ENCODE measurements around the gene C1QTNF5.
"Not testable (repeated sequence)": the region's sequence is repeated elsewhere in the genome, so short reads cannot be mapped to it uniquely, and the experiment has no call there.

Gene C1QTNF5, protein sequence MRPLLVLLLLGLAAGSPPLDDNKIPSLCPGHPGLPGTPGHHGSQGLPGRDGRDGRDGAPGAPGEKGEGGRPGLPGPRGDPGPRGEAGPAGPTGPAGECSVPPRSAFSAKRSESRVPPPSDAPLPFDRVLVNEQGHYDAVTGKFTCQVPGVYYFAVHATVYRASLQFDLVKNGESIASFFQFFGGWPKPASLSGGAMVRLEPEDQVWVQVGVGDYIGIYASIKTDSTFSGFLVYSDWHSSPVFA

DNA sequence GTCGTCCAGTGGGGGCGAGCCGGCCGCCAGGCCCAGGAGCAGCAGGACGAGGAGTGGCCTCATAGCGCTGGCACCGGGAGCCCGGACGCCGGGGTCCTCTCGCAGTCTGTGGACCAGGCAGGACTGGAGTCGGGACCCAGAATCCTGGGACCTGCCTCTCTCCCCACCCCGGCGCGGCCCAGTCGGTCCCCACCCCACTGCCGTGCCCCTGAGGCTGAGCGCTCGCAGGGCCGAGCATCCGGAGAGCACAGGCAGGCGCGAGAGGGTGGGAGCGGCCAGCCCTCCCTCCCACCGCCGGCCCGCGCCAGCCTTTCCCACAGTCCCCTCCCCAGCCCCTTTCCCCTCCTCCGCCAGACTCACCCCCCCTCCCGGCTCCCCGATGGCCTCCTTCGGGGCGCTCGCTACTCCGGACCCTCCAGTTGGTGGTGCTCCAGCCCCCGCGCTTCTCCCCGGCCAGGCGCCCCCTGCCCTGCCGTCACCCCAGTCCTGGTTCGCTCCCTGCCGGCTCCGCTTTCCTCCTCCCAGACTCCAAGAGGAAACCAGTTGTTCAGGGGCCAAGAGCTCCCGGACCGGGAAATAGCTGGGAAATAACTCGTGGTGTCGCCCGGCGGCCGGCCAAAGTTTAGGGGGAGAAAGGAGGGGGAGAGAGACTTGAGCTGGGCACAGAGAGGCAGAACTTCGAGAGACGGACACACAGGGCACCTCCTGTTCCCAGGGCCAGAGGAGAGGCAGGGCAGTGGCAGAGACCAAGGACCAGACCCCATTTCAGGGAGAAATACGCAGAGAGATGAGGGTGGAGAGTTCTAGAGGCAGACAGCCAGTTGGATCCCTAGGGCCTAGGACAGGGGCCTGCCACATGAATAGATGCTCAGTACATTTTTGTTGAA lies at the start of gene C1QTNF5:
Gene C1QTNF5, minus strand, starts transcription at position 549 of the 887 bp plus-strand sequence. Its CDS starts 486 bp downstream, at position 63.
- no peak for DNase-seq

- DNase-seq, result no peak
Measured at GRCh38 chr11:119389611-119390254, 49.0 kb upstream of the C1QTNF5 start.

DNA sequence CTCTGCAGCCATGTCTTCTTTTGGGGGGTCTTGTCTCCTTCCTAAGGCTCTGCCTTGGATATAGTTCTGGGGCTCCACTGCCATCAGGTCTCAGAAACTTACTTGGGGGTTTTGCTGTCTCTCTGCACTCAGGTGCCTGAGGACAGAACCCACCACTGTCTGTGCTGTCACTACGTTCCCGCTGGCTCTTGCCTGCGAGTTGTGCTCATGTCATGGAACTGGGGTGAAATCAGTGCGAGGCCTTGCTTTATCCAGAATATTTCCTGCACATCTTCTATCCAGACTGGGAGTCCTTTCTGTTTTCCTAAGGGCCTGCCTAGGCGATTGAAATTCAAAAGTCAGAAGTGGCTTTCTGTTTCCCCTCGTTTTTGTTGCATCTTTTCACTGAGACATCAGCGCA lies 47.4 kb upstream of the C1QTNF5 start:
- DNase-seq, result no peak

- DNase-seq, result no peak
Measured at GRCh38 chr11:119384332-119384731, 43.6 kb upstream of the C1QTNF5 start.

- DNase-seq, result not testable (repeated sequence)
Measured at GRCh38 chr11:119382513-119382912, 41.8 kb upstream of the C1QTNF5 start.

DNA sequence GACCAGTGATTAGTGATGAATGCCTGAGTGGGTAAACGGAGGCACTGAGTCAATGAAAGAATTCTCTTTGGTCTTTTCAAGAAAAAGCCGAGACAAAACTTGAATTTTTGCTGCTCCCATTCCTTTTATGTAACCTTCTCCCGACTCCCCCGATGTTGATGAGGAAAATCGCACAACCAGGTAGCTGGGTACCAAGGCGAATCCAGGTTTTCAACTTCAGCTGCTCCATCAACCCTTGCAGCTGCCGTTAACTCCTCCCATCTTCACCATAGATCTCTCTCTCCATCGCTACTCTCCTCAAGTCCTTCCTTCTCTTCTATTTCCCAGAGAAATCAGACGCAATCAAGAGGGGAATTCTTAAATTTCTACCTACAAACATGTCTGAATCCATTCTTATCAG lies 41.4 kb upstream of the C1QTNF5 start:
- no peak for DNase-seq

DNA sequence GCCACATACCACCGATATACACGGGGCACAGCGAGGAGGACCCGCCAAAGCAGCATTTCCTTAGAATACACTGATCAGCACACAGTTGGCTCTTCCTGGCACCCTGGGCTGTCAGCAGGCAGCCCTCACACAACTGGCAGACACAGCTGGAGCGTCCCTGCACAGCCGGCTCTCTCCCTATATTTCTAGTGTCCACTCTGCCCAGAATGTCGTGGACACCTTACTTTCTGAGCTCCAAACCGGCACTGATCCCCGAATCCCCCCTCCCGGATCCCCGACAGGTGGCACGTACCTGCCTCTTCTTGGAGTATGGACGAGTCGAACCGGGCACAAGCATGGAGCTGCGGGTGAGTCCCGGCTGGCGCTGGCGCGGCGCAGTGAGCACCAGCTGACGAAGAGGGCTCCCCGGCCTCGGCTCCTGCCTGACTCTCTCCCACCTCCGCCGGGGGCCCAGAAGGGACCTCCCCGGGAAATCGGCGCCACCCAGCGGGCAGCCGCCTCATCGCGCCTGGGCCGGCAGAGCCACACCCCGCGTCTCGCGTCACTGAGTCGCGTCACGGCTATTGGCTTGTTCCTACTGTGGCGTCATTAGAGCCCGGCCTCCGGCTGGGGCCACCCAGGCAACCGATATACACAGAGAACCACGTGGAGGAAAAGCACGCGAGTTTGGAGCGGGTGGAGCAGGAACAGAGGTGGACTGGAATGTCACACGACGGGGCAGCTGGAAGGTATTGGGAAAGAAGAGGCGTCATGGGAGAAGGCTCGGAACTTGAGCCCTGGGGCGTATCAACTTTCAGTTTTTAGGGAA lies 40.7 kb upstream of the C1QTNF5 start, which contains the start of gene USP2:
Gene USP2, minus strand, starts transcription at position 510 of the 808 bp plus-strand sequence. CDS start 8,210 bp downstream, outside the sequence.
- peak; percentile 93 for DNase-seq

- DNase-seq, result no peak
Measured at GRCh38 chr11:119380827-119381180, 40.1 kb upstream of the C1QTNF5 start.

DNA sequence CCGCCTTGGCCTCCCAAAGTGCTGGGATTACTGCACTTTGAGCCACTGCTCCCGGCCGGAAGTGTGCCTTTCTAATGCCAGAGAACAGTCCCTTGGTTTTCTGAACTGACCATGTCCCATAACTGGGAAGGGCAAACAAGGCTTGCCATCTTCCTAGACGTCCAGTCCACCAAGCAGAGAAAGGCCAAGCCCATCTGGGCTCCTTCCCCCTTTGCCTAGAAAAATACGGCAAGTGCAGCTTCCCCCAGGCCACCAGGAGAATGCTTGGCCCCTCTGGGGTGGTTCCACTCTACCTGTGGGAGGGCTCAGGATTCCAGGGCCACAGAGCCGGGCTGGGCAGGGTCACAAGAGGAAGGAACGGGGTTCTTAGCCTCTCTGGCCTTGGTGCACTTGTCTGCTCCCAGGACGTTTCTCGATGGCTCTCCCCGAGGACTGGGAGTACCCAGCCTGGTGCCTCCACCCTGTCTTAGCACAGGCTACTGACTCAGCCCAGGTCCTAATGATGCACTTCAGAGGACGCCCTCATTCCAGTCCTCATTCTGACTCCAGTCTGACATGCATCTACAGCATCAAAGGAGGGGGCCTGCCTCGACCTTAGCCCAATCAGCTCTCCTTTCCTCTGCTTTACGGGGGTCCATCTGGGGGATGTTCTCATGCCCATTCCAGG lies 39.6 kb upstream of the C1QTNF5 start:
- DNase-seq, result no peak

- no peak for DNase-seq
Measured at GRCh38 chr11:119378851-119379465, 38.3 kb upstream of the C1QTNF5 start.

DNA sequence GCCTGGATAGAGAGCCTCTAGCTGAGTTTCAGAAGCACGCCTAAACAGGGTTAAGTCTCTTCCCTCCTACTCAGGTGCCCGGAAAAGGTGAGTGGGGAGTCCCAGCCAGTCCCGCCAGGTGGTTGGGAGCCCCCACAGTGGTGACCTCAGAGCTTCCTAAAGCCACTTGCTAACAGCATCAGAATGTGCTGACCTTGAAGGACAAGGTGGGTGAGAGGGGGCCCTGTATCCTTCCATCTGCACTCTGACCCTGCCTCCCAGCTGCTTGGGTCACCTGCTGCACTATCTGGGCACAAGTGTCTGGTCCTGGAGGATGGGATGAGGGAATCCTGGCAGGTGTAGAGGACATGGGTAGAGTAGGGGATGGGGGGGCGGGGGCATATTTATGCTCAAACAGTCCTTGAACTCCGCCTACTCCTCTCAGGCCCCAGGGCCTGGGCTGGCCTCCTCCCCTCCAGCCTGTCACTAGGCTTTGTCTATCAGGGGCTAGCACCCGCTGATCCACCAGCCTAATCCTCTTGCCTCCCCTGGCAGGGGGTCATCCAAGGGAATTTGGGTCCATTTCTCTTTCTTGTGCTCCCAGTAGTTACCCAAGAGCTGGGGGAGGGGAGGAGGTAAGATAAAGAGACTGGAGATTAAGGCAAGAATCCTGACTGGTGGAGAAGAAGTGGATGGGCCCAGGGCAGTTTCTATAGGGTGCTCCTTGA lies 37.4 kb upstream of the C1QTNF5 start:
- no peak for DNase-seq

GRCh38 chr11:119377112-119377901 lies 36.6 kb upstream of the C1QTNF5 start:
- DNase-seq, result no peak

DNA sequence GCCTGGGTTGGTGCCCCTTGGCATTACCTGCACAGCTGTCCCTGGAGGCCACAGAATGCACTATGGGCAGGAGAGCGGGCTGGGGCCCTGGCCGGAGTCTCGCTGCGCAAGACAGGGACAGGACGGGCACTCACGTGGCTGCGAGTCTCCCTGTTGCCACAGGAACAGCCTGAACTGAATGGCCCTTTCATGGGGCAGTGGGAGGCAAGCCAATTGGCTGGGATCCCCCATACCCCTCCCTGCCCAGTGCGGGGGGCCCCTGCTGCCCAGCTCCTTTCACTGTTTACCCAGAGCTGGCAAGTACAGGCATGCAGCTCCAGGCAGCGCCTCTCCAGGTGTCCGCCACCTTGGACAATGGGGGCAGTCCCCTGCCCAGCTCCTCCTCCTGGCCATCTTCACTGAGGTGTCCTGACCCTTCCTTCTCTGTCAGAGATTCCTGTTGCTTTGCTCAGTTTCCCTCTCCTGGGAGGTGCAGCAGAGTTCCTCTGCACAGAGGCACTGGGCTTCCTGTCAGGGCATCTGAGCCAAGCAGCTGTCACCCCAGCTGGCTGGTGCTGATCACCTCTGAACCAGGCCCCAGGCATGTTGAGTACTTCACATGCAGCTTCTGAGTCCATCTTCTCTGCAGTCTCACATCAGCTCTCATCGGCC lies 35.6 kb upstream of the C1QTNF5 start:
- DNase-seq, result peak; percentile 66

GRCh38 chr11:119375337-119376196 lies 34.9 kb upstream of the C1QTNF5 start:
- DNase-seq, result no peak

DNA sequence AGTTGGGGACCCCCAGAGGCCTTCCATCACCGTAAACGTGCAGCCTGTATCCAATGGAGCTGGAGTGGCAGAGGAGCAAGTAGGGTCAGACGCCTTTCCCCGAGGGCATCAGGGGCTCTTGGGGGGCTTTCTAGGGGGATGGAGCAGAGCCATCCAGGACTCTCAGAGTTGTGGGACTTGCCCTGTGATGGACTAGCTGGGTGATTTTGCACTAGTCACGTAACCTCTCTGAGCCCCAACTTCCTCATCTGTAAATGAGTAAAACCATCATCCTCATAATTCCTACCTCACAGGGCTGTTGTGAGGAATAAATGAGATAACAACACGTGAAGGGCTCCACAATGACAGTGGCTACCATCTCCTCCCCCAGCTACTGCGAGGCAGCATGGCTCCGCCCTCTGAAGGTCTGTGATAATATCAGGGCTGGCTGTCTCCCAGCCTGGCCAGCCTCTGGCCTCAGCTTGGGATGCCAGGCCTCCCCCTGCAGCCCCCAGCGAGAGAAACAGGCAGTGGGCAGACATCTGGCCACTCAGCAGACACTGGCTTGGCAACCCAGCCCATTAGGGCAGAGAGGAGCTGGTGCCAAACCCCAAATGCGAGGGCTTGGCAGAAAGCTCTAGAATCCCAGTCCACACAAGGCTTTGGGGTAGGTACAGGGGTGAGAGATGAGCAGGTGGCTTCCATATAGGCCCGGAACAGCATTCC lies 34.1 kb upstream of the C1QTNF5 start:
- DNase-seq, result no peak

GRCh38 chr11:119373921-119374631 lies 33.4 kb upstream of the C1QTNF5 start:
- peak; percentile 33 for DNase-seq

Measured in SHP77 treated with DMSO at 0.1 percent for 48 hours (cell line).